ENCODE data around the gene ATAD1.
A peak's percentile ranks its signal among the peaks of the same experiment; 100 is the strongest.
"Not testable (repeated sequence)": the region's sequence is repeated elsewhere in the genome, so short reads cannot be mapped to it uniquely, and the experiment has no call there.

ATAD1 gene

GRCh38 chr10:87817609-87818504 is at the start of gene ATAD1:
Gene ATAD1 (minus strand): TSS chr10:87818226. CDS start chr10:87814599, 3,627 bp downstream.
- peak; percentile 98 for DNase-seq (ENCODE audit: low spot score)

- DNase-seq (ENCODE audit: low spot score) = no peak
These were observed 49.4 kb upstream of the ATAD1 start for GRCh38 chr10:87867453-87867852.

GRCh38 chr10:87866412-87866974 is 48.5 kb upstream of the ATAD1 start:
- DNase-seq (ENCODE audit: low spot score) = no peak

GRCh38 chr10:87865241-87865881 is 47.3 kb upstream of the ATAD1 start:
- DNase-seq (ENCODE audit: low spot score) = no peak

- DNase-seq (ENCODE audit: low spot score) = no peak
These were observed 46.6 kb upstream of the ATAD1 start for GRCh38 chr10:87864496-87865059.

- DNase-seq (ENCODE audit: low spot score) = not testable (repeated sequence)
These were observed 46.0 kb upstream of the ATAD1 start for GRCh38 chr10:87863951-87864495.

- peak; percentile 91 for DNase-seq (ENCODE audit: low spot score)
These were observed 45.3 kb upstream of the ATAD1 start, which contains the start of the genes KLLN and PTEN for GRCh38 chr10:87863053-87863943. Gene KLLN (minus strand): TSS chr10:87863533. CDS start chr10:87862487, 1,046 bp downstream. Gene PTEN (plus strand): TSS chr10:87863625. CDS start chr10:87864470, 845 bp downstream.

- peak; percentile 12 for DNase-seq (ENCODE audit: low spot score)
These were observed 44.6 kb upstream of the ATAD1 start for GRCh38 chr10:87862679-87863052.

GRCh38 chr10:87861953-87862678 is 44.1 kb upstream of the ATAD1 start:
- peak; percentile 95 for DNase-seq (ENCODE audit: low spot score)

GRCh38 chr10:87861566-87861952 is 43.5 kb upstream of the ATAD1 start:
- DNase-seq (ENCODE audit: low spot score) = peak; percentile 33

- DNase-seq (ENCODE audit: low spot score) = no peak
These were observed 42.9 kb upstream of the ATAD1 start for GRCh38 chr10:87860816-87861403.

- peak; percentile 37 for DNase-seq (ENCODE audit: low spot score)
These were observed 42.2 kb upstream of the ATAD1 start for GRCh38 chr10:87860156-87860795.

- not testable (repeated sequence) for DNase-seq (ENCODE audit: low spot score)
These were observed 37.6 kb upstream of the ATAD1 start for GRCh38 chr10:87855665-87856064.

- DNase-seq (ENCODE audit: low spot score) = not testable (repeated sequence)
These were observed 37.2 kb upstream of the ATAD1 start for GRCh38 chr10:87855247-87855646.

GRCh38 chr10:87852089-87852488 is 34.1 kb upstream of the ATAD1 start:
- DNase-seq (ENCODE audit: low spot score) = no peak

GRCh38 chr10:87850742-87851205 is 32.7 kb upstream of the ATAD1 start:
- peak; percentile 74 for DNase-seq (ENCODE audit: low spot score)

- DNase-seq (ENCODE audit: low spot score) = no peak
These were observed 31.0 kb upstream of the ATAD1 start for GRCh38 chr10:87849001-87849400.

- DNase-seq (ENCODE audit: low spot score) = no peak
These were observed 29.5 kb upstream of the ATAD1 start for GRCh38 chr10:87847550-87847949.

- not testable (repeated sequence) for DNase-seq (ENCODE audit: low spot score)
These were observed 28.7 kb upstream of the ATAD1 start for GRCh38 chr10:87846711-87847110.

Measured in AG20443 (cell line).